IMR-90 (cell line): ENCODE measurements around the gene SMC6. TPM values are rescaled to one million over a fixed set of nuclear protein-coding genes. Genes with fewer than 3 reads are reported as not detected.

Experiments
- ATAC-seq: fragments of 200-7000 bp; cut with Tn5 transposase; 2 replicates; pipeline ENCODE4 v1.9.1; 2020; ENCODE audit warnings: low read depth, mild to moderate bottlenecking, moderate library complexity
- BruUV-seq: library from RNA; stranded (reverse); fragments of 400-500 nt; replicated peaks from 2 replicates; lab custom pipeline; 2021; lab: Mats Ljungman, UMichigan
- CTCF ChIA-PET: fragments of 300-600 bp; formaldehyde crosslinking; extraction: SDS; loops from one replicate; lab custom pipeline; 2021; ENCODE audit warnings: antibody characterized with exemption; lab: Yijun Ruan, JAX
- POLR2A ChIA-PET: fragments of 300-600 bp; sonication (Branson Sonifier 250); formaldehyde crosslinking; loops from one replicate; lab custom pipeline; 2022; ENCODE audit warnings: antibody characterized with exemption; ENCODE audit not compliant: unreplicated experiment; lab: Charles Lee
- DNase-seq: peaks from one replicate; pipeline ENCODE4 v3.0.0; 2013
- H2AFZ ChIP-seq: replicated peaks from 2 replicates; pipeline ENCODE3; 2013; ENCODE audit warnings: low read length, mild to moderate bottlenecking; ENCODE audit not compliant: poor library complexity
- H2AK5ac ChIP-seq: 2 replicates; pipeline ENCODE4 v1.6.1; 2013; ENCODE audit warnings: low read depth, low read length, inconsistent platforms
- H2AK9ac ChIP-seq: replicated peaks from 2 replicates; pipeline ENCODE3; 2013; ENCODE audit warnings: mild to moderate bottlenecking, low read depth, low read length, moderate library complexity; ENCODE audit not compliant: poor library complexity
- H2BK120ac ChIP-seq: 2 replicates; pipeline ENCODE4 v1.6.1; 2013; ENCODE audit warnings: low read depth, low read length, inconsistent platforms
- H2BK15ac ChIP-seq: 3 replicates; pipeline ENCODE4 v1.6.1; 2013; ENCODE audit warnings: low read depth, low read length, inconsistent platforms
- H2BK20ac ChIP-seq: 2 replicates; pipeline ENCODE4 v1.6.1; 2013; ENCODE audit warnings: low read depth, mild to moderate bottlenecking, inconsistent platforms, low read length, moderate library complexity
- H2BK5ac ChIP-seq: 2 replicates; pipeline ENCODE4 v1.6.1; 2013; ENCODE audit warnings: mild to moderate bottlenecking, low read depth, low read length, inconsistent platforms; ENCODE audit not compliant: poor library complexity, severe bottlenecking
- H3K14ac ChIP-seq: replicated peaks from 2 replicates; pipeline ENCODE4 v1.6.1; 2013; ENCODE audit warnings: low read depth, low read length, inconsistent platforms
- H3K18ac ChIP-seq: 2 replicates; pipeline ENCODE4 v1.6.1; 2013; ENCODE audit warnings: low read depth, low read length, control low read depth
- H3K23ac ChIP-seq: 2 replicates; pipeline ENCODE4 v1.6.1; 2013; ENCODE audit warnings: low read depth, low read length, inconsistent platforms
- H3K27ac ChIP-seq: 2 replicates; pipeline ENCODE4 v1.5.1; 2013; ENCODE audit warnings: mild to moderate bottlenecking, control low read depth, low read length; ENCODE audit not compliant: insufficient read depth
- H3K27me3 ChIP-seq: 2 replicates; pipeline ENCODE4 v1.6.1; 2013; ENCODE audit warnings: low read length; ENCODE audit not compliant: control insufficient read depth, insufficient read depth
- H3K36me3 ChIP-seq: 2 replicates; pipeline ENCODE4 v1.6.1; 2013; ENCODE audit warnings: low read length, mixed read lengths; ENCODE audit not compliant: control insufficient read depth, insufficient read depth
- H3K4ac ChIP-seq: 2 replicates; pipeline ENCODE4 v1.6.1; 2013; ENCODE audit warnings: low read depth, low read length, inconsistent platforms
- H3K4me1 ChIP-seq: 2 replicates; pipeline ENCODE4 v1.6.1; 2013; ENCODE audit warnings: low read length, mixed read lengths; ENCODE audit not compliant: control insufficient read depth, insufficient read depth
- H3K4me2 ChIP-seq: 2 replicates; pipeline ENCODE4 v1.6.1; 2013; ENCODE audit warnings: low read depth, mild to moderate bottlenecking, control low read depth, low read length, moderate library complexity
- H3K4me3 ChIP-seq: 2 replicates; pipeline ENCODE4 v1.5.1; 2013; ENCODE audit warnings: low read depth, mild to moderate bottlenecking, control low read depth, low read length, moderate library complexity; ENCODE audit not compliant: insufficient read depth
- H3K56ac ChIP-seq: 2 replicates; pipeline ENCODE4 v1.6.1; 2013; ENCODE audit warnings: low read length, inconsistent platforms; ENCODE audit not compliant: insufficient read depth; ENCODE audit errors: extremely low read depth
- H3K79me1 ChIP-seq, 2 experiments: 2 replicates each; pipeline ENCODE4 v1.6.1; 2013; ENCODE audit warnings: low read length in 2 of 2, inconsistent platforms in 1 of 2, low read depth in 1 of 2
- H3K9ac ChIP-seq: 2 replicates; pipeline ENCODE4 v1.6.1; 2013; ENCODE audit warnings: low read depth, low read length, control low read depth
- H3K9me1 ChIP-seq: 2 replicates; pipeline ENCODE4 v1.6.1; 2013; ENCODE audit warnings: low read length, inconsistent platforms; ENCODE audit not compliant: insufficient read depth
- H3K9me3 ChIP-seq: 2 replicates; pipeline ENCODE4 v1.6.1; 2013; ENCODE audit warnings: low read length; ENCODE audit not compliant: control insufficient read depth, insufficient read depth
- H4K20me1 ChIP-seq: 2 replicates; pipeline ENCODE4 v1.6.1; 2013; ENCODE audit warnings: low read length, inconsistent platforms; ENCODE audit not compliant: insufficient read depth
- H4K5ac ChIP-seq: 2 replicates; pipeline ENCODE4 v1.6.1; 2013; ENCODE audit warnings: mild to moderate bottlenecking, low read depth, low read length, control low read depth
- H4K8ac ChIP-seq, 2 experiments: 2 replicates each; pipeline ENCODE4 v1.6.1; 2013; ENCODE audit warnings: low read depth in 2 of 2, low read length in 2 of 2, control low read depth in 1 of 2, inconsistent platforms in 1 of 2
- H4K91ac ChIP-seq: 2 replicates; pipeline ENCODE4 v1.6.1; 2013; ENCODE audit warnings: low read depth, low read length, inconsistent platforms; ENCODE audit not compliant: insufficient read depth
- BHLHE40 ChIP-seq: fragments of 150-350 bp; IDR thresholded peaks from 2 replicates; pipeline ENCODE4 v1.6.1; 2016; ENCODE audit warnings: mild to moderate bottlenecking, low read depth, low read length
- CHD1 ChIP-seq: IDR thresholded peaks from 2 replicates; pipeline ENCODE4 v1.6.1; 2012; ENCODE audit warnings: low read depth, low read length, improper control_type of control experiment
- MAFK ChIP-seq: IDR thresholded peaks from 2 replicates; pipeline ENCODE4 v1.6.1; 2012; ENCODE audit warnings: low read depth, low read length, improper control_type of control experiment
- MAZ ChIP-seq: IDR thresholded peaks from 2 replicates; pipeline ENCODE4 v1.6.1; 2012; ENCODE audit warnings: low read depth, mild to moderate bottlenecking, low read length, improper control_type of control experiment, moderate library complexity, borderline replicate concordance
- MXI1 ChIP-seq: IDR thresholded peaks from 2 replicates; pipeline ENCODE4 v1.6.1; 2012; ENCODE audit warnings: low read depth, mild to moderate bottlenecking, low read length, moderate library complexity, borderline replicate concordance
- SMC3 ChIP-seq: fragments of 150-350 bp; IDR thresholded peaks from 2 replicates; pipeline ENCODE4 v1.6.1; 2016; ENCODE audit warnings: low read depth, mild to moderate bottlenecking, antibody characterized with exemption, low read length, moderate library complexity
- WGBS, 2 experiments: methylation state at CpG; one replicate each; pipeline versions ENCODE4 v1.1.5 to v1.1.7; 2013; ENCODE audit warnings: missing lambda C conversion rate in 2 of 2; ENCODE audit not compliant: insufficient read length in 1 of 2; ENCODE audit errors: extremely low coverage in 2 of 2; 5-methylcytosine and 5-hydroxymethylcytosine counted together
- dilution Hi-C: fragments of 300-500 bp; cut with HindIII; formaldehyde crosslinking; loops from one replicate; pipeline ENCODE4 v1.14.3; 2018; ENCODE audit warnings: low sequenced_read_pairs; ENCODE audit not compliant: unreplicated experiment
- in situ Hi-C: fragments of 300-500 bp; cut with MboI; formaldehyde crosslinking; loops from 3 replicates; pipeline ENCODE4 v1.14.3; 2019; ENCODE audit warnings: low sequenced_read_pairs, inconsistent platforms, mixed read lengths
- intact Hi-C: fragments of 100-400 bp; cut with micrococcal nuclease; formaldehyde crosslinking; loops from 2 replicates; pipeline ENCODE4 v1.10.0; 2022
- polyA plus RNA-seq, 3 experiments: library from polyadenylated mRNA; depleted of rRNA; stranded (reverse); fragments of >200 nt; gene quantifications; 2 replicates each; pipeline ENCODE4 v1.2.3, GENCODE V29; 2012; ENCODE audit warnings: low replicate concordance in 1 of 3
- total RNA-seq: library from RNA; depleted of rRNA; stranded (reverse); fragments of >200 nt; gene quantifications from 2 replicates; pipeline ENCODE4 v1.2.3, GENCODE V29; 2012

SMC6 gene
- total and polyA plus RNA-seq, 2 of the 4 experiments (the other 2 are of a cell fraction): 6.5 to 10.4 TPM

DNA sequence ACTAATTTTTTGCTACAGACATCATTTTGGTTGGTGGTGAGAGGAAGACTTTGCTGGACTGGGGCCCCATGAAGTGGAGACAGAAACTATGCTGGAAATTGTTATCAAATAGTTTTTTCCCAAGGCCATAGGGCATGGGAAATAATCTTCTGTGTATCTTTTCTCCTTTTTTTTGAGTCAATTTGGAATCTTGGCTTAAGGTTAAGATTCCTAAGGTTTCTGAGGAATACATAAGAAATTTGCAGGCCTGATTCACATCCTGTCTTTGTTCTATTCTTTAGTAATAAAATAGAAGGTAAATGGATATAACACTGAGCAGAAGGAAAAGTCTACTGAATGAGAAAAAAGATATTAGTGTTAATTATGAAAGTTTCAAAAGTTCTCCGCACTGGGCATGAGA lies 16.6 kb downstream of the SMC6 start (continued):
- TF ChIP-seq MXI1: no peak
- no peak for TF ChIP-seq MAFK
- no peak for TF ChIP-seq MAZ
- no peak for TF ChIP-seq BHLHE40
- no peak for TF ChIP-seq SMC3

- 0 out of 2 replicates have a peak overlapping the region, but pooled peaks have one; percentile 5 for H2AK5ac ChIP-seq
- no peak for DNase-seq
- H3K27me3 ChIP-seq: no peaks in the 10 kb centered on the region
- dilution Hi-C loops (no loop called here), in situ Hi-C loops (no loop called here), intact Hi-C loops (loop anchor here (1.0 kb wide), 1 partner anchor 12 kb away; no protein-coding TSS in a partner anchor)
- H2AK9ac ChIP-seq: no peak overlapping the region
- no peaks in the 10 kb centered on the region for H4K20me1 ChIP-seq
- no peak overlapping the region for H2BK120ac ChIP-seq
- no peak overlapping the region for H2AFZ ChIP-seq
- BruUV-seq: no TSS peak
- no peak overlapping the region for H3K27ac ChIP-seq
- POLR2A ChIA-PET: no interaction called here
- no peak overlapping the region for H3K14ac ChIP-seq
- H4K91ac ChIP-seq: no peak overlapping the region
- no peak overlapping the region for H2BK15ac ChIP-seq
- peak overlapping the region; percentile 62 for H2BK5ac ChIP-seq
- H3K4me1 ChIP-seq: peaks cover 9% of the 10 kb centered on the region
- H3K18ac ChIP-seq: no peak overlapping the region; the same call in 1 of the 2 replicates
- H3K79me1 ChIP-seq: peaks cover 22 to 24% of the 10 kb centered on the region in 2 experiments
- CTCF ChIA-PET: interaction anchor here (0.9 kb wide), 1 partner anchor 16 kb away, joined by 3 read pairs; no protein-coding TSS in a partner anchor
- H3K4ac ChIP-seq: no peak overlapping the region
- ATAC-seq: no peak
- peaks cover 11% of the 10 kb centered on the region for H3K36me3 ChIP-seq
- H3K9me1 ChIP-seq: peaks cover 5% of the 10 kb centered on the region; the same call in 1 of the 2 replicates
- H3K4me2 ChIP-seq: no peak overlapping the region
- H2BK20ac ChIP-seq: no peak overlapping the region
- H4K8ac ChIP-seq: no peak overlapping the region
- TF ChIP-seq CHD1 (no peak), MAFK (peak; percentile 30)
- no peak overlapping the region for H3K56ac ChIP-seq
- H3K9me3 ChIP-seq: no peaks in the 10 kb centered on the region
- no CpG with 5 or more reads among the region's 2 CpGs for WGBS, 2 experiments
- H3K23ac ChIP-seq: peak overlapping the region; percentile 4; the same call in 1 of the 2 replicates
- no peak overlapping the region for H3K9ac ChIP-seq
- no peak overlapping the region; the same call in 1 of the 2 replicates for H4K5ac ChIP-seq
- no peak overlapping the region for H3K4me3 ChIP-seq
These were observed 17.7 kb downstream of the SMC6 start for GRCh38 chr2:17735864-17736263.
